AG09319 (cell line): Measurements from ENCODE around the gene AP1S3.

Experiments used
- DNase-seq: peaks from one replicate; pipeline ENCODE4 v3.0.0-alpha.2; 2010; ENCODE audit warnings: low read depth; ENCODE audit errors: extremely low read depth
- CTCF ChIP-seq: IDR thresholded peaks from 2 replicates; pipeline ENCODE4 v1.5.1; 2011; ENCODE audit warnings: low read depth, mild to moderate bottlenecking, inconsistent platforms, low read length, moderate library complexity

AP1S3 gene

GRCh38 chr2:223852281-223852795 lies 15.0 kb upstream of the AP1S3 start:
- no peak for DNase-seq

DNA sequence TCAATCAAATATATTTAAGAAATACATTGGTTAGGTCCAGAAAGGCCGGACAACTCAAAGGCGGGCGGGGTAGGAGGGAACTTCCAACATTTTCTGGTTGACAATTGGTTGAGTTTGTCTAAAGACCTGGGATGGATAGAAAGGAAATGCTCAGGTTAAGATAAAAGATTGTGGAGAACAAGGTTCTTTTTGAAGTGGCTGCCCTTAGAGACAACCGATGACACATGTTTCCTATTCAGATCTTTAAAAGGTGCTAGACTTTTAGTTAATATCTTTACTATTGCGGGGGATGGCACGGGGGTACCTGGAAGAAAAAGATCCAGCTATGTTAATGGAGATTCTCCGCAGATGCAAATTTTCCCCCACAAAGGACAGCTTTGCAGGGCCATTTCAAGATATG lies 10.0 kb upstream of the AP1S3 start:
- DNase-seq, result no peak
- no peak for TF ChIP-seq CTCF

More at GRCh38 chr2:223852281-223852795, 15.0 kb upstream of the AP1S3 start:
- no peak for TF ChIP-seq CTCF

DNA sequence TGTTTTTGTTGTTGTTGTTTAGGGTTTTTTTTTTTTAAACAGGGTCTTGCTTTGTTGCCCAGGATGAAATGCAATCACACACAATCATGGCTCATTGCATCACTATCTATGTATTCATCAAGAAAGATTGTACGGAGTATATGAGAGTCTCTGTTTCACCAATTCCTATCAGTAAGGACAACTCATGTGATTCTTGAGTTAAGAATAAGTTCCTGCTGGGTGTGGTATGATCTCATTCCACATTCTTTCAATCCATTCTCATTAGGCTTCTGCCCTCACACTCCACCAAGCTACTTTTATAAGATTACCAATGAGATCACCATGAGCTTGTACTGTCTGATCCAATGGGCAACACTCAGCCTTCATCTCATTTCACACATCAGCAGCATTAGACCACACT lies 9.1 kb upstream of the AP1S3 start:
- no peak for TF ChIP-seq CTCF
- DNase-seq, result no peak

- no peak for TF ChIP-seq CTCF
- no peak for DNase-seq
These were observed 4.2 kb upstream of the AP1S3 start for GRCh38 chr2:223841436-223842190.

DNA sequence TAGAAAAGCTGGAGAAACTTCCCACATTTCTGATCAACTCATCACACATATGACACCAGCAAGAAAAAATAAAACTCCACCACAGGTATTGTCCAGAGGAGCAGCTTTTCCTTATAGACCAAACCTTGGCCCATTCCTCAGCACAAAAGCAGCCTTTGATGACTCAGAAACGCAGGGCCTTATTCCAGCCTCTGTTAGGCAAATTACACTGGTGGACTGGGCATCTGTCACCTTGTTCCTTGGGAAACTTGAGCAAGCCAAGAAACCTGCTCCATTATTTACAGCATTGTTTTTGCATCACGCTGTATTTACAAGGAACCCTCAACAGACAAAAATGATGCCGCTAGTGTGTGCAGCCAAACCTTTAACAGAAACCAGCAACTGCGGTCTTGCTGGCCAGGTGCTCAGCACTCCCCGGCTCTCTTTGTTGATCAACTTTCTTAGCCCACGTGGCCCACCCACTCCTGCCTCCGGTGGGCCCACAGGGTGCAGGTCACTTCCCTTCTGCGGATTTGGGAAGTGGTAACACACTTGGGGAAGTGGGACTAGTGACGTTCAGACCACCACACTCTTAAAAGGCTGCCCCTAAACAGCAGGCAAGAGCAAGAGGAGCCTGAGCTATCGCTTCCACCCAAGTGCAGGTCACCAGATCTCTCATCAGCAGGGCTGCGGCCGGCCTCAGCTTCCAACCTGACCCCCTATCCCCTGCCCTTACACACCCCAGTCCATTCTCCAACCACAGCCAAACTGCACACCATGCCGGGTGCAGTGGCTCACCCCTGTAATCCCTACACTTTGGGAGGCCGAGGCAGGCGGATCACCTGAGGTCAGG lies 1.5 kb downstream of the AP1S3 start:
- no peak for DNase-seq
- no peak for TF ChIP-seq CTCF

- DNase-seq, result no peak
- TF ChIP-seq CTCF, result no peak
These were observed 3.0 kb downstream of the AP1S3 start for GRCh38 chr2:223834431-223834830.

- no peak for TF ChIP-seq CTCF
- no peak for DNase-seq
These were observed 5.0 kb downstream of the AP1S3 start for GRCh38 chr2:223832241-223832903.
